ENCODE data around the gene IL4I1.

GRCh38 chr19:49839713-49840112, 57.0 kb downstream of the IL4I1 start:
- TF ChIP-seq POLR2AphosphoS5 (IDR thresholded peaks at IDR 0.05; ENCODE audit: low read depth, low read length) (no peak), POLR2A (IDR thresholded peaks at IDR 0.05; ENCODE audit: low read depth, low read length) (no peak), SPI1 (IDR thresholded peaks at IDR 0.05; ENCODE audit: low read depth, low read length) (no peak)
